Kidney (tissue), 14 donors: ENCODE results near the gene GPC6. TPM values are rescaled to one million over a fixed set of nuclear protein-coding genes. Genes with fewer than 3 reads are reported as not detected.
A peak's percentile ranks its signal among the peaks of the same experiment; 100 is the strongest.

Source experiments
- DNase-seq, 5 donors: peaks; one replicate each; pipeline ENCODE4 v3.0.0-alpha.2; 2013 to 2020
- FAIRE-seq: peaks from 2 replicates; lab custom pipeline; 2012; peaks lifted over from hg19 to GRCh38; lab: Jason Lieb, UNC
- H3K27ac ChIP-seq, 2 donors: one replicate each; pipeline ENCODE4 v1.7.0; 2013; ENCODE audit warnings: low read depth in 2 of 2, low read length in 2 of 2, inconsistent platforms in 1 of 2
- H3K27me3 ChIP-seq: one replicate; pipeline ENCODE4 v1.7.1; 2013; ENCODE audit warnings: low read length, inconsistent platforms; ENCODE audit not compliant: control insufficient read depth, insufficient read depth
- H3K36me3 ChIP-seq, 3 donors: one replicate each; pipeline versions ENCODE4 v1.7.0 to v1.7.1; 2013; ENCODE audit warnings: low read length in 3 of 3, control low read depth in 1 of 3, inconsistent platforms in 1 of 3; ENCODE audit not compliant: insufficient read depth in 3 of 3, control insufficient read depth in 2 of 3
- H3K4me1 ChIP-seq, 3 donors: one replicate each; pipeline versions ENCODE4 v1.7.0 to v1.7.1; 2013; ENCODE audit warnings: low read length in 3 of 3, inconsistent platforms in 1 of 3, low read depth in 1 of 3; ENCODE audit not compliant: control insufficient read depth in 2 of 3, insufficient read depth in 2 of 3
- H3K4me3 ChIP-seq, 3 donors: one replicate each; pipeline versions ENCODE4 v1.7.0 to v1.8.1; 2013; ENCODE audit warnings: low read length in 3 of 3, control low read depth in 1 of 3, inconsistent platforms in 1 of 3
- H3K9ac ChIP-seq, 3 donors: one replicate each; pipeline versions ENCODE4 v1.7.0 to v1.7.1; 2013; ENCODE audit warnings: low read length in 3 of 3, control low read depth in 1 of 3, inconsistent platforms in 1 of 3
- H3K9me3 ChIP-seq, 3 donors: one replicate each; pipeline versions ENCODE4 v1.7.0 to v1.7.1; 2013; ENCODE audit warnings: low read length in 3 of 3, control low read depth in 1 of 3, inconsistent platforms in 1 of 3; ENCODE audit not compliant: control insufficient read depth in 2 of 3, insufficient read depth in 1 of 3
- CTCF ChIP-seq: IDR thresholded peaks from 3 replicates; pipeline ENCODE4 v1.5.1; 2012; ENCODE audit warnings: mild to moderate bottlenecking, moderate library complexity, borderline replicate concordance; ENCODE audit not compliant: insufficient read depth; ENCODE audit errors: extremely low read depth
- intact Hi-C: fragments of 100-400 bp; cut with DNase I; formaldehyde crosslinking; loops from one replicate; pipeline ENCODE4 v1.11.1; 2022
- polyA plus RNA-seq: library from polyadenylated mRNA; stranded (reverse); fragments of 350-450 nt; fragmentation: Illumina TruSeq; extraction: RNeasy Lipid Tissue Mini Kit (QIAGEN cat#74804); gene quantifications from one replicate; pipeline ENCODE4 v1.2.3, GENCODE V29; 2014; ENCODE audit warnings: low read depth, low replicate concordance; ENCODE audit not compliant: insufficient read depth
- total RNA-seq: library from RNA; stranded (reverse); fragmentation: NEBNext Ultra II Directional; extraction: Animal tissue kit (Norgen Biotek cat#: 25700); gene quantifications from one replicate; pipeline ENCODE4 v1.2.1, GENCODE V29; 2021
- donor health status: control.
- donor health status: control.
- donor health status: control.
- donor health status: control.
- donor health status: control.
- donor health status: DM: yes; HTN: yes; CAD: no.
- donor health status: Normal renal cell carcinoma (clear cell type).

Gene GPC6
- total and polyA plus RNA-seq, 2 donors from 2014 or later: 6.2 to 15.5 TPM

- Histone ChIP-seq H3K36me3 (no peaks in the 10 kb centered on the region), H3K9me3 (no peaks in the 10 kb centered on the region), H3K9ac (no peak overlapping the region), H3K27ac (no peak overlapping the region), H3K27me3 (no peaks in the 10 kb centered on the region), H3K4me3 (no peak overlapping the region), H3K4me1 (no peaks in the 10 kb centered on the region)
- no peak for TF ChIP-seq CTCF
- DNase-seq (peak in 1 of 5 donors; percentile 17), FAIRE-seq (no peak)
- intact Hi-C loops: no loop called here
Measured at GRCh38 chr13:93455861-93456260, 229.3 kb downstream of the GPC6 start.

GRCh38 chr13:93460005-93460404 is 233.4 kb downstream of the GPC6 start:
- intact Hi-C loops: no loop called here
- no peak for DNase-seq
- no peak overlapping the region for H3K4me3 ChIP-seq
- H3K9me3 ChIP-seq: no peaks in the 10 kb centered on the region
- H3K9ac ChIP-seq: no peak overlapping the region
- no peaks in the 10 kb centered on the region for H3K4me1 ChIP-seq
- FAIRE-seq: no peak
- H3K27ac ChIP-seq: no peak overlapping the region
- no peak for TF ChIP-seq CTCF
- no peaks in the 10 kb centered on the region for H3K36me3 ChIP-seq
- no peaks in the 10 kb centered on the region for H3K27me3 ChIP-seq

- no peaks in the 10 kb centered on the region for H3K4me1 ChIP-seq
- no peak for TF ChIP-seq CTCF
- H3K9me3 ChIP-seq: no peaks in the 10 kb centered on the region
- H3K4me3 ChIP-seq: no peak overlapping the region
- H3K27me3 ChIP-seq: no peaks in the 10 kb centered on the region
- no peaks in the 10 kb centered on the region for H3K36me3 ChIP-seq
- intact Hi-C loops: no loop called here
- no peak overlapping the region for H3K27ac ChIP-seq
- H3K9ac ChIP-seq: no peak overlapping the region
- no peak for DNase-seq
- no peak for FAIRE-seq
Measured at GRCh38 chr13:93462151-93462550, 235.5 kb downstream of the GPC6 start.

GRCh38 chr13:93466502-93467036 is 240.0 kb downstream of the GPC6 start:
- intact Hi-C loops: no loop called here
- Histone ChIP-seq H3K4me1 (no peaks in the 10 kb centered on the region), H3K9me3 (peaks cover 0 to 3% (median 0%) of the 10 kb centered on the region in 3 donors), H3K4me3 (no peak overlapping the region), H3K9ac (no peak overlapping the region), H3K27ac (no peak overlapping the region), H3K36me3 (no peaks in the 10 kb centered on the region), H3K27me3 (no peaks in the 10 kb centered on the region)
- TF ChIP-seq CTCF: no peak
- DNase-seq (no peak), FAIRE-seq (no peak)
